Type B pancreatic cell (in vitro differentiated cells): ENCODE data around the gene TMEM131L. TPM values are rescaled to one million over a fixed set of nuclear protein-coding genes. Genes with fewer than 3 reads are reported as not detected.

Source experiments
- DNase-seq: peaks from one replicate; pipeline ENCODE4 v3.0.0; 2021; ENCODE audit warnings: mixed read lengths; ENCODE audit not compliant: unreplicated experiment; ENCODE audit errors: extremely low spot score
- H3K27ac Mint-ChIP-seq: 2 replicates; pipeline ENCODE4 v1.8.0; 2021; ENCODE audit warnings: mild to moderate bottlenecking, mixed read lengths
- H3K27me3 Mint-ChIP-seq: 2 replicates; pipeline ENCODE4 v1.8.0; 2021; ENCODE audit warnings: mixed read lengths
- H3K36me3 Mint-ChIP-seq: 2 replicates; pipeline ENCODE4 v1.8.0; 2021; ENCODE audit warnings: mixed read lengths
- H3K4me1 Mint-ChIP-seq: one replicate; pipeline ENCODE4 v1.8.0; 2021; ENCODE audit warnings: mixed read lengths; ENCODE audit not compliant: unreplicated experiment
- H3K4me3 Mint-ChIP-seq: 2 replicates; pipeline ENCODE4 v1.8.0; 2021; ENCODE audit warnings: mild to moderate bottlenecking, mixed read lengths
- H3K9me3 Mint-ChIP-seq: 2 replicates; pipeline ENCODE4 v1.8.0; 2021; ENCODE audit warnings: mixed read lengths
- total RNA-seq: library from RNA; stranded (reverse); gene quantifications from 2 replicates; pipeline ENCODE4 v1.2.1, GENCODE V29; 2021; ENCODE audit warnings: low replicate concordance
- TF ChIP-seq, protein P1 (sequence below): fragments of 200-600 bp; sonication (generic); conservative IDR thresholded peaks from 2 replicates; pipeline ENCODE4 v1.5.0; 2021; ENCODE audit warnings: antibody characterized with exemption, mild to moderate bottlenecking

The TMEM131L gene
- total RNA-seq, 1 donor from 2014 or later = 21.3 TPM

- peaks cover 26% of the 10 kb centered on the region for H3K4me1 Mint-ChIP-seq
Measured at GRCh38 chr4:153464068-153464467, 2.1 kb upstream of the TMEM131L start.

GRCh38 chr4:153465140-153465539 is 1.0 kb upstream of the TMEM131L start:
- Mint-ChIP-seq H3K36me3 (no peaks in the 10 kb centered on the region), H3K27ac (peak overlapping the region; percentile 89), H3K4me1 (peaks cover 30% of the 10 kb centered on the region), H3K4me3 (peak overlapping the region; percentile 94), H3K27me3 (peaks cover 28% of the 10 kb centered on the region), H3K9me3 (no peaks in the 10 kb centered on the region)
- DNase-seq = no peak
- TF ChIP-seq, protein P1, sequence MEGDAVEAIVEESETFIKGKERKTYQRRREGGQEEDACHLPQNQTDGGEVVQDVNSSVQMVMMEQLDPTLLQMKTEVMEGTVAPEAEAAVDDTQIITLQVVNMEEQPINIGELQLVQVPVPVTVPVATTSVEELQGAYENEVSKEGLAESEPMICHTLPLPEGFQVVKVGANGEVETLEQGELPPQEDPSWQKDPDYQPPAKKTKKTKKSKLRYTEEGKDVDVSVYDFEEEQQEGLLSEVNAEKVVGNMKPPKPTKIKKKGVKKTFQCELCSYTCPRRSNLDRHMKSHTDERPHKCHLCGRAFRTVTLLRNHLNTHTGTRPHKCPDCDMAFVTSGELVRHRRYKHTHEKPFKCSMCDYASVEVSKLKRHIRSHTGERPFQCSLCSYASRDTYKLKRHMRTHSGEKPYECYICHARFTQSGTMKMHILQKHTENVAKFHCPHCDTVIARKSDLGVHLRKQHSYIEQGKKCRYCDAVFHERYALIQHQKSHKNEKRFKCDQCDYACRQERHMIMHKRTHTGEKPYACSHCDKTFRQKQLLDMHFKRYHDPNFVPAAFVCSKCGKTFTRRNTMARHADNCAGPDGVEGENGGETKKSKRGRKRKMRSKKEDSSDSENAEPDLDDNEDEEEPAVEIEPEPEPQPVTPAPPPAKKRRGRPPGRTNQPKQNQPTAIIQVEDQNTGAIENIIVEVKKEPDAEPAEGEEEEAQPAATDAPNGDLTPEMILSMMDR = no peak

More at GRCh38 chr4:153464068-153464467, 2.1 kb upstream of the TMEM131L start:
- TF ChIP-seq, protein P1 = no peak
- DNase-seq = no peak
- Mint-ChIP-seq H3K27ac (no peak overlapping the region), H3K4me3 (no peak overlapping the region), H3K27me3 (peaks cover 28% of the 10 kb centered on the region), H3K9me3 (no peaks in the 10 kb centered on the region), H3K36me3 (no peaks in the 10 kb centered on the region)

- no peaks in the 10 kb centered on the region for H3K9me3 Mint-ChIP-seq
- peaks cover 24% of the 10 kb centered on the region for H3K27me3 Mint-ChIP-seq
- H3K36me3 Mint-ChIP-seq = no peaks in the 10 kb centered on the region
- TF ChIP-seq, protein P1 = peak; percentile 45
- no peak for DNase-seq
- peaks cover 30% of the 10 kb centered on the region for H3K4me1 Mint-ChIP-seq
- peak overlapping the region; percentile 89 for H3K27ac Mint-ChIP-seq
- H3K4me3 Mint-ChIP-seq = peak overlapping the region; percentile 94
Measured at GRCh38 chr4:153465615-153466080, 512 bp upstream of the TMEM131L start.

GRCh38 chr4:153466949-153467896 is 1.1 kb downstream of the TMEM131L start:
- Mint-ChIP-seq H3K9me3 (no peaks in the 10 kb centered on the region), H3K36me3 (no peaks in the 10 kb centered on the region), H3K27me3 (peaks cover 22% of the 10 kb centered on the region), H3K27ac (peak overlapping the region; percentile 78), H3K4me1 (peaks cover 30% of the 10 kb centered on the region), H3K4me3 (peak overlapping the region; percentile 90)
- no peak for DNase-seq
- TF ChIP-seq, protein P1 = no peak

DNA sequence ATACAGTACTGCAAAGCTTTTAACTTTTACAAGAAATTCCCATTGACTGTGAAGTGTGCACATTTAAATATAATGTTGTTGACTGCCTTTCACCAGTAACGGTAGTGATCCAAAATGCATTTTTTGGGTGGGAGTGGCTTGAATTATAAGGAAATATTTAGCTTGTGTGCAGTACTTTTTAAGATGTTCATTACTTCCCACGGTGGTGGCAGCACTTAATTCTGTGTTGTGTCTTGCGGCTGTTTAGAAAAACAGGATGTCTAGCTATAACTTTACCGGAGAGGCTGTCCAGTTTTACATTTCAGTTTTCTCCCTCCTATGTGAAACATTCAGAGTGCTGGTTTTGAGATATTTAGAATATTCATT is 1.7 kb downstream of the TMEM131L start:
- Mint-ChIP-seq H3K4me3 (peak overlapping the region; percentile 90), H3K36me3 (peaks cover under 1% of the 10 kb centered on the region), H3K27ac (peak overlapping the region; percentile 78), H3K9me3 (no peaks in the 10 kb centered on the region), H3K4me1 (peaks cover 30% of the 10 kb centered on the region), H3K27me3 (peaks cover 22% of the 10 kb centered on the region)
- TF ChIP-seq, protein P1 = no peak
- DNase-seq = no peak
